Testis (tissue), 2 donors: ENCODE results near the gene BID.

Experiments used
- POLR2A ChIP-seq: fragments of 450-650 bp; IDR thresholded peaks from one replicate; pipeline ENCODE4 v1.6.1; 2017; ENCODE audit warnings: antibody characterized with exemption, mild to moderate bottlenecking, moderate library complexity
- TF ChIP-seq, protein P1 (sequence below), 3 experiments: fragments of 450-650 bp in 2 of 3; fragments of 200-600 bp in 1 of 3; sonication (generic) in 1 of 3; IDR thresholded peaks; one replicate each; pipeline ENCODE4 v1.5.1; 2016 to 2019; ENCODE audit warnings: antibody characterized with exemption in 3 of 3, mild to moderate bottlenecking in 2 of 3, moderate library complexity in 1 of 3

DNA sequence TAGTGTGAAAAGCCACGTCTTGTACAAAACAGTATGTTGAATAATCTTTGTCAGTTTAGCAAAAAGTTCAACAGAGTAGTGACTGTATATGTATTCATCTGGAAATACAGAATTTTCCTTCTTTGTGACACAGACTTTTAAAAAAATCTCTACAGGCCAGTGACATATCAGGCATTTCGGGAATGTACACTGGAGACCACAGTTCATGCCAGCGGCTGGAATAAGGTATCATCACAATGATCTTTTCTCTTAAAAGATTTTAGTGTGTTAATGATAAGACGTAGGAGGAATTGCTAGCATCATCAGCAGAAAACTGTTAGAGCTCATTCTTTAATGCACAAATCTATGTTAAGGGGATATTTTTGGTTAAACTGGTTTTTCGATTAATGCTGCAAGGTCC is 78.3 kb downstream of the BID start:
- TF ChIP-seq, protein P1, sequence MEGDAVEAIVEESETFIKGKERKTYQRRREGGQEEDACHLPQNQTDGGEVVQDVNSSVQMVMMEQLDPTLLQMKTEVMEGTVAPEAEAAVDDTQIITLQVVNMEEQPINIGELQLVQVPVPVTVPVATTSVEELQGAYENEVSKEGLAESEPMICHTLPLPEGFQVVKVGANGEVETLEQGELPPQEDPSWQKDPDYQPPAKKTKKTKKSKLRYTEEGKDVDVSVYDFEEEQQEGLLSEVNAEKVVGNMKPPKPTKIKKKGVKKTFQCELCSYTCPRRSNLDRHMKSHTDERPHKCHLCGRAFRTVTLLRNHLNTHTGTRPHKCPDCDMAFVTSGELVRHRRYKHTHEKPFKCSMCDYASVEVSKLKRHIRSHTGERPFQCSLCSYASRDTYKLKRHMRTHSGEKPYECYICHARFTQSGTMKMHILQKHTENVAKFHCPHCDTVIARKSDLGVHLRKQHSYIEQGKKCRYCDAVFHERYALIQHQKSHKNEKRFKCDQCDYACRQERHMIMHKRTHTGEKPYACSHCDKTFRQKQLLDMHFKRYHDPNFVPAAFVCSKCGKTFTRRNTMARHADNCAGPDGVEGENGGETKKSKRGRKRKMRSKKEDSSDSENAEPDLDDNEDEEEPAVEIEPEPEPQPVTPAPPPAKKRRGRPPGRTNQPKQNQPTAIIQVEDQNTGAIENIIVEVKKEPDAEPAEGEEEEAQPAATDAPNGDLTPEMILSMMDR (IDR thresholded peaks at IDR 0.05) = no peak
- no peak for TF ChIP-seq POLR2A
